GM12864 (cell line): ENCODE data around the gene ZNF771.

Experiments used
- DNase-seq: peaks from one replicate; pipeline ENCODE4 v3.0.0-alpha.2; 2011; ENCODE audit warnings: low read depth
- H3K4me3 ChIP-seq: 2 replicates; pipeline ENCODE4 v1.5.1; 2011; ENCODE audit warnings: mild to moderate bottlenecking, low read depth, low read length, control low read depth
- TF ChIP-seq, protein P1 (sequence below): IDR thresholded peaks from 2 replicates; pipeline ENCODE4 v1.5.1; 2011; ENCODE audit warnings: low read depth, mild to moderate bottlenecking, moderate library complexity, low read length, control low read depth, inconsistent platforms; ENCODE audit errors: missing control alignments

The ZNF771 gene

DNA sequence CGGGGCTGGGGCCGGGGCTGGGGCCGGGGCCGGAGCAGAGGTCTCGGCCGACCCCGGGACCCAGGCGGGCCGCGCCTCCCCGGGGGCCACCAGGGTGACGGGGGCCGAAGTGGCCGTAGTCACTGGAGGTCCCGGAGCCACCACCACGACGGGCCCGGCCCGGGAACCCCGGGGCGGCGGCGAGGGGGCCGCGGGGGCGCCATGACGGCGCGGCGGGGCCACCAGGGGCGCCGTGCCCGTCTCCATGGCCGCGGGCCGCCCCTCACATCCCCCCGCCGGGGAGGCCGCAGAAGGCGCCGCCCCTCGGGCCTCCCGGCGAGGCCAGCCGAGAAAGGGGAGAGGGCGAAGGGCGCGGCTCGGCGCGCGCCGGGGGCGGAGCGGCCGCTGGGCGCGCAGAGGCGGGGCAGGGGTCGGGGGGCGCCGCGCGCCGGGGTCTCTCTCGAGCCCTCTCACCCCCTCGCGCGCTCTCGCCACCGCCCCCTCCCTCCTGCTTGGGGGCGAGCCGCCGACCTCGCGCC lies 37.4 kb upstream of the ZNF771 start:
- TF ChIP-seq, protein P1, sequence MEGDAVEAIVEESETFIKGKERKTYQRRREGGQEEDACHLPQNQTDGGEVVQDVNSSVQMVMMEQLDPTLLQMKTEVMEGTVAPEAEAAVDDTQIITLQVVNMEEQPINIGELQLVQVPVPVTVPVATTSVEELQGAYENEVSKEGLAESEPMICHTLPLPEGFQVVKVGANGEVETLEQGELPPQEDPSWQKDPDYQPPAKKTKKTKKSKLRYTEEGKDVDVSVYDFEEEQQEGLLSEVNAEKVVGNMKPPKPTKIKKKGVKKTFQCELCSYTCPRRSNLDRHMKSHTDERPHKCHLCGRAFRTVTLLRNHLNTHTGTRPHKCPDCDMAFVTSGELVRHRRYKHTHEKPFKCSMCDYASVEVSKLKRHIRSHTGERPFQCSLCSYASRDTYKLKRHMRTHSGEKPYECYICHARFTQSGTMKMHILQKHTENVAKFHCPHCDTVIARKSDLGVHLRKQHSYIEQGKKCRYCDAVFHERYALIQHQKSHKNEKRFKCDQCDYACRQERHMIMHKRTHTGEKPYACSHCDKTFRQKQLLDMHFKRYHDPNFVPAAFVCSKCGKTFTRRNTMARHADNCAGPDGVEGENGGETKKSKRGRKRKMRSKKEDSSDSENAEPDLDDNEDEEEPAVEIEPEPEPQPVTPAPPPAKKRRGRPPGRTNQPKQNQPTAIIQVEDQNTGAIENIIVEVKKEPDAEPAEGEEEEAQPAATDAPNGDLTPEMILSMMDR: no peak
- H3K4me3 ChIP-seq: peak overlapping the region; percentile 85
- DNase-seq: no peak

DNA sequence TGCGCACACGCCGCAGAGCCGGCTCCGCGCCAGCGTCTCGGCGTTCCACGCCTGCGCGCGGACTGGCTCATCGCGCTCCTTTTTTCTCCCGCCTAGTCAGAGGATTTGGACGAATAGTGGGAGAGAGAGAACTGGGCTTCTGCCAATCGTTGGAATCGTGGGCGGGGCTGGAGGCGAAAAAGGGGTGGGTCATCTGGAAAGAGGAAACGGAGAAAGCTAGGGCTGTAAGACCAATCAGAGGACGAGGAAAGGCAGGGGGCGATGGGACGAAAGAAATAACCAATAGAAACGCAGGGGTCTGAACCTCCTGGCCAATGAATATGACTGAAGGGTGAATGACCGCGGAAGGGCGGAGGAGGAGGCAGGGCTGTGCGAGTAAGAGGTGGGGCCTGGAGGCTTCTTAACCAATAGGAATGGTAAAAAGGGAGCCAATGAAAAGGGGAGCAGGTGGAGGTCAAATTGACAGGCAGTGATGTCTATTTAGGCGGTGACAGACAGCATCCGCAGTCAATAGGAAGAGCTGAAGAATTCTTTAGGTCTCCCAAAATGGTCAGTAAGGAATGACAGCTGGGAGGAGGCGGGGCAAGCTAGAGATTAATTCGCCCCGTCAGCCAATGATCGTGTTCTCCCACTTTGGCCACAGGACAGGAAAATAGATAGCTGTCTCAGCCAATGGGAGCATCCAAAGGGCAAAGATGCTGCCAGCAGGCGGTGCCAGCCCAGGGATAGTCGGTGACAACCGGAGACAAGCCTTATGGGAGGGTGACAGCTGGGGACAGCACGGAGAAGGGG lies 36.8 kb upstream of the ZNF771 start, which contains the start of gene TBC1D10B:
Gene TBC1D10B, minus strand, starts transcription at position 39 of the 792 bp plus-strand sequence. CDS start 311 bp downstream, outside the sequence.
- peak within 1 kb of the TSS; percentile 85 for H3K4me3 ChIP-seq
- peak; percentile 100 for DNase-seq
- TF ChIP-seq, protein P1: no peak

DNA sequence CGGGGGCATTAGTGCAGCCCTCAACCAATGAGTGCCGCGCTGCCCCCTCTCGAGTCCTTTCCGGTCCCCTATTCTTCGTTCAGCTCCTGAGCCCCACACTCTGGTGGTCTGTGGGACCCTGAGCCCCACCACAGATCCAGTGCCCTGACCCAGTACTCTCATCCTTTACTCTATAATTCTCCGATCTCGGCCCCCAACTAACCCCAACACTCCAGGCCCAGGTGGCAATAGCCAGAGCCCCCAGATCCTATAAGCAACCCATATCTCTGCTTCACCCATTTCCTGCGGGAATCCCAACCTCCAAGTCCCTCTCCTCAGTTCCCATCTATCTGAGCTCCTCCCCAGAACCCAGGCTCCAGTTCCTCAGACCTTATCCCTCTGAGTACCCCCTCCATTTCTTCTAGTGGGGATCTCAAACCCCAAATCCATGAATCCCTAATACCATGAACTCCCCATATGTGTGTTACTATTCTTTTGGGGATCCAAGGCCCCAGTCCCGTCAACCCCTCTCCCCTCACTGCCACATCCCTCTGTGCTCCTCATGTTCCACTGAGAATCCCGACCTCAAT lies 36.1 kb upstream of the ZNF771 start:
- no peak for DNase-seq
- TF ChIP-seq, protein P1: no peak
- H3K4me3 ChIP-seq: peak overlapping the region; percentile 30

DNA sequence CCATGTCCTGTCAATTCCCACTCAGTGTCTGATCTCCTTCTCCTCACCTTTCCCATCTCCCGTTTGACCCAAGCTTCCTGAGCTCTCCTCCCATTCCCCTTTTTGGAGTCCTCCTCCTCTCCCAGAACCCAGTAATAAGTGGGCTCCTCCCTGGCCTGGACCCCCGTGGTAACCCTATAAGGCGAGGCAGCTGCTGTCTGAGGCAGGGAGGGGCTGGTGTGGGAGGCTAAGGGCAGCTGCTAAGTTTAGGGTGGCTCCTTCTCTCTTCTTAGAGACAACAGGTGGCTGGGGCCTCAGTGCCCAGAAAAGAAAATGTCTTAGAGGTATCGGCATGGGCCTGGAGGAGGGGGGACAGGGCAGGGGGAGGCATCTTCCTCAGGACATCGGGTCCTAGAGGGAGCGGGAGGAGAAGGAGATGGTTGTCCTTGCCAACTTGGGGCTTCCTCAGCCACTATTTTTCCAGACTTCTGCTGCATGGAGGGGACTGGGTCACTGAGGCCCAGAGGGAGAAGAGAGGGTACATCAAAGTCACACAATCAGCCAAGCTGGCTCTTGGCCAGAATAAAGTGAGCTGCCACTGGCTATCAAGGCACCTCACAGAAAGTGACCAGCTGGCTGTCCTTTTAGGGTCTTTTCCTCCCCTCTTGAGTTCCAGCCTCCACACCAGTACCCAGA lies 35.2 kb upstream of the ZNF771 start:
- DNase-seq: no peak
- H3K4me3 ChIP-seq: no peak overlapping the region
- TF ChIP-seq, protein P1: no peak

DNA sequence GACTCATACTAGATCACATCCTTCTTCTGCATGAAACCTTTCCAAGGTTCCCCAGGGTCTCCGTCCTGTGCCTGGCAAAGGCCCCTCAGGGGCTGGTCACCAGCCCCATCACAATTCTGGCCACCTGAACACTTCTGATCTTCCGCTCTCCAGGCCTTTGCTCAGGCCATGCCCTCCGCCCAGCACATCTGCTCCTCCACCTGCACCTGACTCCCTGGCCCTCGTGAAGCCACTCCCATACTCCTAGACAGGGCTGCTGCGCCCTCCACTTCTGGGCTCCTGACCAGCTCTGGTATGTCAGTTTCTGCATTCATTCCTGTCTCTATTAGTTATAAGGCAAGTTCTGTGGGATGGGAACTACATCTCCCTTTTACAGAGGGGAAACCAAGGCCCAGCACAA lies 34.7 kb upstream of the ZNF771 start:
- TF ChIP-seq, protein P1: no peak
- DNase-seq: no peak
- H3K4me3 ChIP-seq: no peak overlapping the region

DNA sequence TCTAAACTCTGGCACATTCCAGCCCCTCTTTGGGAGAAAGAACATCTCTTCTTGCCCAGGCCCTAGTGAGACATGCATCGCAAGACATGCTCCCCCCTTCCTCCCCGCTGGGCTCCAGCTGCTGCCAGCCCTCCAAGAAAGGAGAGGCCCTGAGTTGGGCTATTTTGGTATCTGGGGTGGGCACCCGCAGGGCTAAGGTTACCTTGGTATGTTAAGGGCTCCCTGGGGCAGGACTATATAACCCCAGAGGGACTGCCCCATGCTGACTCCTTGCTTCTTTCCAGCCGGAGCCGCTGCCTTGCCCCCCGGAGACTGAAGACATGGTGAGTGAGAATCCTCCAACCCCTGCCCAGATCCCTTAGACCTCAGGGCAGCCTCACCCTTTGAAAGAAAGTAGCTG lies 32.9 kb upstream of the ZNF771 start, which contains the start of gene MYL11:
Gene MYL11, plus strand, starts transcription at position 265 of the 400 bp plus-strand sequence. Its CDS starts 56 bp downstream, at position 321.
- TF ChIP-seq, protein P1: no peak
- DNase-seq: no peak

More for the DNA sequence above, 32.9 kb upstream of the ZNF771 start, which contains the start of gene MYL11:
- H3K4me3 ChIP-seq: no peak within 1 kb of the TSS
